Cardiac fibroblast (primary cell): Measurements from ENCODE around the gene NAMPT.
"Not testable (repeated sequence)": the region's sequence is repeated elsewhere in the genome, so short reads cannot be mapped to it uniquely, and the experiment has no call there.

Experiments used
- DNase-seq, 2 donors: peaks; one replicate each; pipeline versions ENCODE4 v3.0.0 to v3.0.0-alpha.2; 2010; ENCODE audit warnings: low read depth in 2 of 2
- H3K4me3 ChIP-seq, 2 donors: replicated peaks in 1 of 2; 1 replicate in 1 of 2; 2 replicates in 1 of 2; pipeline ENCODE4 v1.5.1; 2011; ENCODE audit warnings: low read depth in 2 of 2, low read length in 2 of 2, mild to moderate bottlenecking in 2 of 2, moderate library complexity in 1 of 2
- CTCF ChIP-seq: IDR thresholded peaks from one replicate; pipeline ENCODE4 v1.5.1; 2011; ENCODE audit warnings: low read depth, mild to moderate bottlenecking, low read length, inconsistent platforms

NAMPT gene

GRCh38 chr7:106219170-106219569, 65.6 kb downstream of the NAMPT start:
- H3K4me3 ChIP-seq, result no peak overlapping the region
- no peak for DNase-seq
- no peak for TF ChIP-seq CTCF

DNA sequence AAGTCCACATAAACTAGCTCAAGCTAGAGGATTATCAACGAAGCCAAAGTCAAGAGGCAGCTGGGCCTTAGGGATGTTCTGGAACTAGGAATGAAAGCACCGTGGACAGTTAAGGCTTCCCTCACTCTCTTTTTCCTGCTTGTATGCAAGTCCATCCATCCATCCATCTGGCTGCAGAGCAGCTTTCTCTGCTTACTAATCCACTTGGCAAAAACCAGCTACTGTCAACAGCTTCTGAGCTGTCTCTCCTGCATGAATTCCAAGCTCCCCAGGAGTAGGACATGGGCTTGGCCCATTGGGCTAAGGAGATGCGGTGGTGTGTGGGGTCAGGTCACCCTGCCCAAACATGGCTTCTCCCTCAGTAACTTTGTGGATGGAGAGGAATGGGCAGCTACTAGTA, 66.2 kb downstream of the NAMPT start:
- no peak overlapping the region for H3K4me3 ChIP-seq
- DNase-seq, result peak; percentile 46 to 70
- no peak for TF ChIP-seq CTCF

- H3K4me3 ChIP-seq, result peak overlapping the region in 1 of 2 donors; percentile 21
- TF ChIP-seq CTCF, result no peak
- DNase-seq, result peak; percentile 75 to 98
Measured at GRCh38 chr7:106216923-106217542, 67.8 kb downstream of the NAMPT start.

DNA sequence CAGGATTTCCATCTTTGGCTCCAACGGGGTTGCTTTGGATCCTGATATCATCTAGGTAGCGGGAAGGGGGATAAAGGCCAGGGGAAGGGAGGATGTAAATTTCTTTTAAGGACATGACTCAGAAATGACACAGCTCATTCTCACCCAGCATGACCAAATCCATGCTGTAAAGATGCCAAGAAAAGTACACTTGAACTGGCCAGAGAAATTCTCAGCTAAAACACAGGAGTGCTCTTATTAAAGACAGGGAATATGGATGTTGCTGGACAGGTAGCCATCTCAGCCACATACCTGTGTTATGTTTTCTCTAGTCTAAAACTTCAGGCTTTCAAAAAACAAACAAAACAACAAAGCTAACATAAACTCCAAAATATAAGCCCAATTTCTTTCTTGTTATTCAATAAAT, 68.3 kb downstream of the NAMPT start:
- peak overlapping the region in 1 of 2 donors; percentile 21 for H3K4me3 ChIP-seq
- DNase-seq, result peak; percentile 98 to 99
- no peak for TF ChIP-seq CTCF

DNA sequence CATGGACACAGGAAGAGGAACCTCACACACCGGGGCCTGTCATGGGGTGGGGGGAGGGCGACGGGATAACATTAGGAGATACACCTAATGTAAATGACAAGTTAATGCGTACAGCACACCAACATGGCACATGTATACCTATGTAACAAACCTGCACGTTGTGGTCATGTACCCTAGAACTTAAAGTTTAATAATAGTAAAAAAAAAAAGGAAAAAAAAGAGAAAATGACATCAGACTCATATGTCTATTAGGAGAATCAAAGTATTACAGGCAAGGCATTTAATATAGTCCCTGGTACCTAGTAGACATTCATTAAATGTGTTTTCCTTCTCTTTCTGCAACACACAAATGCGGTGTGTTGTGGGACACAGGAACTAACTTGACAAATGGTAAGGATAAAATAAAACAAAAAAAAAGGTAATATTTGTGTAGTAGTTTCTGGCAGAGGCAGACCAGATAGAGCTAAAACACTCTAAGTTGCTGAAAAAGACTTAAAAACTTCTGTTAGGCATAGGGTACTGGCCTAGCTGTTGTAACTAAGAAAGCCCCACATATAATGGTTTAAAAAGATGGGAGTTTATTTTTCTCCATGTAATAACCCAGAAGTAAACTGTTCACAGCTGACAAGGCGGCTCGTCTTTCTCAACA, 68.8 kb downstream of the NAMPT start:
- H3K4me3 ChIP-seq, result no peak overlapping the region
- DNase-seq, result no peak
- TF ChIP-seq CTCF, result no peak

GRCh38 chr7:106208944-106209343, 75.8 kb downstream of the NAMPT start:
- H3K4me3 ChIP-seq, DNase-seq: not testable (repeated sequence)

DNA sequence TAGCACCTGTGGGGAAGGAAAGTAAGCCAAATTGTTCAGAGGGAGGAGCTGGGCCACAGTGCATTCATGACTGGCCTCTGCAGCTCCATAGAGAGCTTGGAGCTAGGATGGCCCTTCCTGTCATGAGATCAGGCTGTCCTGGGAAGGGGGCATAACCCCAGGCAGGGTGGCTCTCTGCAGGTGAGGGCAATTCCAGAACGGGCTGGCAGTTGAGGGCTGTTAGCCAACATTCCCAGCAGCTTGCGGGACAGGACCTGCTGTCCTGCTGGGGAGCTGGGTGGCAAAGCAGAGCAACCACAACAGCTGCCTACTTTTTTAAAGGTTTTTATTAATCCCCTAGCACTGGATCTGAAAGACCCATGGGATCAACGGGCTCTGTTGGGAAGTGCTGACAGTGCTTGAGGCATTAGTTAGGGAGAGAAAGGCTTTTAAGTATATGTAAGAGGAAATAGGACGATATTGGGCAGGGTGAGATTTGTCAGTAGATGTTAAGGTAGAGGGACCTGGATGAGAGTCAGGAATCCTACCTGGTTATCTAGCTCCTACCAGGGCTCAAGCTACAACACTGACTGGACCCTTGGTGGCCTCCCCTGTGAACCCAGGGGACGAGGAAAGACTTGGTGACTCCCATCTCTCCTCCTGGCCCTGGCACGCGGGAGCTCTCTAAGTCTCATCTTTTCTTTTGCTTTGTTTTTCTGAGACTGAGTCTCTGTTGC, 77.8 kb downstream of the NAMPT start:
- no peak for DNase-seq
- H3K4me3 ChIP-seq, result no peak overlapping the region
- TF ChIP-seq CTCF, result no peak
